Testis (tissue), 3 donors: ENCODE results near the gene THBD. TPM values are rescaled to one million over a fixed set of nuclear protein-coding genes. Genes with fewer than 3 reads are reported as not detected.

Source experiments
- DNase-seq: peaks from one replicate; pipeline ENCODE4 v3.0.0-alpha.2; 2019
- H3K27ac ChIP-seq, 2 donors: fragments of 200-600 bp; sonication (generic); one replicate each; pipeline ENCODE4 v1.5.1; 2019
- H3K27me3 ChIP-seq: fragments of 200-600 bp; sonication (generic); one replicate; pipeline ENCODE4 v1.5.1; 2019
- H3K36me3 ChIP-seq: fragments of 200-600 bp; sonication (generic); one replicate; pipeline ENCODE4 v1.5.1; 2017; ENCODE audit warnings: low read depth; ENCODE audit errors: missing control alignments
- H3K4me1 ChIP-seq: fragments of 200-600 bp; sonication (generic); one replicate; pipeline ENCODE4 v1.5.1; 2019
- H3K4me3 ChIP-seq, 2 donors: fragments of 200-600 bp; sonication (generic); one replicate each; pipeline ENCODE4 v1.5.1; 2017 to 2019
- H3K9me3 ChIP-seq: fragments of 200-600 bp; sonication (generic); one replicate; pipeline ENCODE4 v1.5.1; 2017
- CTCF ChIP-seq, 3 experiments: fragments of 450-650 bp in 2 of 3; fragments of 200-600 bp in 1 of 3; sonication (generic) in 1 of 3; IDR thresholded peaks; one replicate each; pipeline ENCODE4 v1.5.1; 2016 to 2019; ENCODE audit warnings: antibody characterized with exemption in 3 of 3, mild to moderate bottlenecking in 2 of 3, moderate library complexity in 1 of 3
- POLR2A ChIP-seq: fragments of 450-650 bp; IDR thresholded peaks from one replicate; pipeline ENCODE4 v1.6.1; 2017; ENCODE audit warnings: antibody characterized with exemption, mild to moderate bottlenecking, moderate library complexity
- WGBS, 2 donors: methylation state at CpG; one replicate each; pipeline ENCODE4 v1.1.5; 2018; 5-methylcytosine and 5-hydroxymethylcytosine counted together
- intact Hi-C: fragments of 100-400 bp; cut with DNase I; formaldehyde crosslinking; loops from one replicate; pipeline ENCODE4 v1.15.1; 2023; ENCODE audit warnings: low total_unique reads
- polyA plus RNA-seq: library from polyadenylated mRNA; stranded (reverse); fragments of 350-450 nt; fragmentation: Illumina TruSeq; extraction: RNeasy Lipid Tissue Mini Kit (QIAGEN cat#74804); gene quantifications from one replicate; pipeline ENCODE4 v1.2.3, GENCODE V29; 2014; ENCODE audit warnings: low read depth, low replicate concordance; ENCODE audit not compliant: insufficient read depth
- total RNA-seq, 2 donors: library from RNA; depleted of rRNA; stranded (reverse); fragments of >200 nt; gene quantifications; one replicate each; pipeline ENCODE4 v1.2.3, GENCODE V29; 2016

The THBD gene
- total and polyA plus RNA-seq, 3 donors from 2014 or later, result 11.0 to 65.0 (median 22.4) TPM

- H3K4me1 ChIP-seq, result peaks cover 3% of the 10 kb centered on the region
- H3K27me3 ChIP-seq, result no peaks in the 10 kb centered on the region
- peak within 1 kb of the TSS; percentile 12 to 31 for H3K4me3 ChIP-seq
- H3K9me3 ChIP-seq, result no peaks in the 10 kb centered on the region
- no peak for TF ChIP-seq CTCF (IDR thresholded peaks at IDR 0.05)
- no peak for TF ChIP-seq POLR2A
- DNase-seq, result no peak
- H3K27ac ChIP-seq, result no peak within 1 kb of the TSS
- intact Hi-C loops, result no loop called here
- H3K36me3 ChIP-seq, result no peaks in the 10 kb centered on the region
- WGBS, 2 donors, result 6 to 25% methylated on average over 48 to 53 of the region's 83 CpGs
These were observed 14.5 kb downstream of the THBD start, which contains the start of gene SSTR4 for GRCh38 chr20:23034721-23035671. Gene SSTR4, plus strand, starts transcription at chr20:23035312. Its CDS starts 172 bp downstream, at chr20:23035484.

GRCh38 chr20:23033918-23034317 lies 15.6 kb downstream of the THBD start:
- TF ChIP-seq POLR2A (no peak), CTCF (IDR thresholded peaks at IDR 0.05) (no peak)
- no peaks in the 10 kb centered on the region for H3K36me3 ChIP-seq
- H3K4me1 ChIP-seq, result peaks cover 3% of the 10 kb centered on the region
- no peak for DNase-seq
- WGBS, 2 donors, result 75 to 79% methylated on average over 3 to 4 of the region's 4 CpGs
- no peak overlapping the region for H3K4me3 ChIP-seq
- H3K9me3 ChIP-seq, result no peaks in the 10 kb centered on the region
- H3K27me3 ChIP-seq, result no peaks in the 10 kb centered on the region
- H3K27ac ChIP-seq, result no peak overlapping the region
- intact Hi-C loops, result no loop called here

- H3K4me3 ChIP-seq, result no peak overlapping the region
- intact Hi-C loops, result no loop called here
- TF ChIP-seq POLR2A (no peak), CTCF (IDR thresholded peaks at IDR 0.05) (no peak)
- 75 to 80% methylated on average over 5 of the region's 5 CpGs for WGBS, 2 donors
- peaks cover 3% of the 10 kb centered on the region for H3K4me1 ChIP-seq
- DNase-seq, result no peak
- H3K36me3 ChIP-seq, result no peaks in the 10 kb centered on the region
- no peaks in the 10 kb centered on the region for H3K27me3 ChIP-seq
- no peak overlapping the region for H3K27ac ChIP-seq
- H3K9me3 ChIP-seq, result no peaks in the 10 kb centered on the region
These were observed 16.8 kb downstream of the THBD start for GRCh38 chr20:23032750-23033078.

- WGBS, 2 donors, result 82 to 88% methylated on average over 6 of the region's 6 CpGs
- no peak for DNase-seq
- Histone ChIP-seq H3K4me3 (no peak overlapping the region), H3K36me3 (no peaks in the 10 kb centered on the region), H3K27ac (no peak overlapping the region), H3K9me3 (no peaks in the 10 kb centered on the region), H3K27me3 (no peaks in the 10 kb centered on the region), H3K4me1 (peaks cover 3% of the 10 kb centered on the region)
- intact Hi-C loops, result no loop called here
- TF ChIP-seq CTCF (IDR thresholded peaks at IDR 0.05), result no peak
- TF ChIP-seq POLR2A, result no peak
These were observed 17.3 kb downstream of the THBD start for GRCh38 chr20:23032056-23032749.
